ENCODE measurements around the gene CAPN15.

GRCh38 chr16:556474-557173 lies 29.1 kb downstream of the CAPN15 start:
- TF ChIP-seq RARB (CRISPR knock-in tag; IDR thresholded peaks at IDR 0.05) (no peak), GLIS3 (CRISPR knock-in tag; IDR thresholded peaks at IDR 0.05) (no peak), ZNF8 (CRISPR knock-in tag; IDR thresholded peaks at IDR 0.05) (no peak), ARNTL (CRISPR knock-in tag; IDR thresholded peaks at IDR 0.05; ENCODE audit: borderline replicate concordance, low read depth) (no peak), OSR1 (CRISPR knock-in tag; IDR thresholded peaks at IDR 0.05) (no peak), ZC3H10 (CRISPR knock-in tag; IDR thresholded peaks at IDR 0.05) (no peak), ZFP3 (CRISPR knock-in tag; IDR thresholded peaks at IDR 0.05) (no peak), CREB5 (CRISPR knock-in tag; IDR thresholded peaks at IDR 0.05; ENCODE audit: low read depth) (no peak), ZFP30 (CRISPR knock-in tag; IDR thresholded peaks at IDR 0.05) (no peak), PPARA (CRISPR knock-in tag; IDR thresholded peaks at IDR 0.05; ENCODE audit: borderline replicate concordance) (no peak), BACH2 (CRISPR knock-in tag; IDR thresholded peaks at IDR 0.05; ENCODE audit: borderline replicate concordance) (no peak)
- TF ChIP-seq, protein P1, sequence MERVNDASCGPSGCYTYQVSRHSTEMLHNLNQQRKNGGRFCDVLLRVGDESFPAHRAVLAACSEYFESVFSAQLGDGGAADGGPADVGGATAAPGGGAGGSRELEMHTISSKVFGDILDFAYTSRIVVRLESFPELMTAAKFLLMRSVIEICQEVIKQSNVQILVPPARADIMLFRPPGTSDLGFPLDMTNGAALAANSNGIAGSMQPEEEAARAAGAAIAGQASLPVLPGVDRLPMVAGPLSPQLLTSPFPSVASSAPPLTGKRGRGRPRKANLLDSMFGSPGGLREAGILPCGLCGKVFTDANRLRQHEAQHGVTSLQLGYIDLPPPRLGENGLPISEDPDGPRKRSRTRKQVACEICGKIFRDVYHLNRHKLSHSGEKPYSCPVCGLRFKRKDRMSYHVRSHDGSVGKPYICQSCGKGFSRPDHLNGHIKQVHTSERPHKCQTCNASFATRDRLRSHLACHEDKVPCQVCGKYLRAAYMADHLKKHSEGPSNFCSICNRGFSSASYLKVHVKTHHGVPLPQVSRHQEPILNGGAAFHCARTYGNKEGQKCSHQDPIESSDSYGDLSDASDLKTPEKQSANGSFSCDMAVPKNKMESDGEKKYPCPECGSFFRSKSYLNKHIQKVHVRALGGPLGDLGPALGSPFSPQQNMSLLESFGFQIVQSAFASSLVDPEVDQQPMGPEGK (CRISPR knock-in tag; IDR thresholded peaks at IDR 0.05; ENCODE audit: borderline replicate concordance), result no peak
- TF ChIP-seq, protein P2, sequence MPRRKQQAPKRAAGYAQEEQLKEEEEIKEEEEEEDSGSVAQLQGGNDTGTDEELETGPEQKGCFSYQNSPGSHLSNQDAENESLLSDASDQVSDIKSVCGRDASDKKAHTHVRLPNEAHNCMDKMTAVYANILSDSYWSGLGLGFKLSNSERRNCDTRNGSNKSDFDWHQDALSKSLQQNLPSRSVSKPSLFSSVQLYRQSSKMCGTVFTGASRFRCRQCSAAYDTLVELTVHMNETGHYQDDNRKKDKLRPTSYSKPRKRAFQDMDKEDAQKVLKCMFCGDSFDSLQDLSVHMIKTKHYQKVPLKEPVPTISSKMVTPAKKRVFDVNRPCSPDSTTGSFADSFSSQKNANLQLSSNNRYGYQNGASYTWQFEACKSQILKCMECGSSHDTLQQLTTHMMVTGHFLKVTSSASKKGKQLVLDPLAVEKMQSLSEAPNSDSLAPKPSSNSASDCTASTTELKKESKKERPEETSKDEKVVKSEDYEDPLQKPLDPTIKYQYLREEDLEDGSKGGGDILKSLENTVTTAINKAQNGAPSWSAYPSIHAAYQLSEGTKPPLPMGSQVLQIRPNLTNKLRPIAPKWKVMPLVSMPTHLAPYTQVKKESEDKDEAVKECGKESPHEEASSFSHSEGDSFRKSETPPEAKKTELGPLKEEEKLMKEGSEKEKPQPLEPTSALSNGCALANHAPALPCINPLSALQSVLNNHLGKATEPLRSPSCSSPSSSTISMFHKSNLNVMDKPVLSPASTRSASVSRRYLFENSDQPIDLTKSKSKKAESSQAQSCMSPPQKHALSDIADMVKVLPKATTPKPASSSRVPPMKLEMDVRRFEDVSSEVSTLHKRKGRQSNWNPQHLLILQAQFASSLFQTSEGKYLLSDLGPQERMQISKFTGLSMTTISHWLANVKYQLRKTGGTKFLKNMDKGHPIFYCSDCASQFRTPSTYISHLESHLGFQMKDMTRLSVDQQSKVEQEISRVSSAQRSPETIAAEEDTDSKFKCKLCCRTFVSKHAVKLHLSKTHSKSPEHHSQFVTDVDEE (CRISPR knock-in tag; IDR thresholded peaks at IDR 0.05), result no peak
